ENCODE results near the gene PSMD13.

Gene PSMD13

GRCh38 chr11:289712-290620, 53.2 kb downstream of the PSMD13 start:
- no peak for DNase-seq

DNA sequence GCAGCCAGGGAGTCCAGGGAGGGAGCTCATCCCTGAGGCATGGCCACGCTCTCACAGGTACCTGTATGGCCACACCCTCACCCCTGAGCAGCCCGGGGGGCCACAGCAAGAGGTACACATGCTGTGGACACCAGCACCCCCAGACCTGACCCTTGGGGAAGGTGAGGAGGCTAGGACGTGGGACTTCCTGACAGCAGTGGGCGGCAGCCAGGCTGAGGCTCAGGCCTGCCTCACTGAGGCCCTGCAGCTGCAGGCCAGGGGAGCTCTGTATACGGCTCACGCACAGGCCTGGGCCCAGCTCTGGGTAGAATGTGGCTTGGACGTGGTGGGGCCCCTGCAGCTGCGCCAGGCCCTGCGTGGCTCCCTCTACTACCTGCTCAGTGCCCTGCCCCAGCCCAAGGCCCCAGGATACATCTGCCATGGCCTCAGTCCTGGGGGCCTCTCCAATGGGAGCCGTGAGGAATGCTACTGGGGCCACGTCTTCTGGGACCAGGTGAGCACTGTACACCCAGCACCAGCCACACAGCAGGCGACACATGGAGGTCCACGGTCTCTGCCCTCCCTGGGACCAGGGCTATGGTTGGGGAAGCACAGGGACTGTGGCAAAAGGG, 54.0 kb downstream of the PSMD13 start:
- no peak for DNase-seq

DNA sequence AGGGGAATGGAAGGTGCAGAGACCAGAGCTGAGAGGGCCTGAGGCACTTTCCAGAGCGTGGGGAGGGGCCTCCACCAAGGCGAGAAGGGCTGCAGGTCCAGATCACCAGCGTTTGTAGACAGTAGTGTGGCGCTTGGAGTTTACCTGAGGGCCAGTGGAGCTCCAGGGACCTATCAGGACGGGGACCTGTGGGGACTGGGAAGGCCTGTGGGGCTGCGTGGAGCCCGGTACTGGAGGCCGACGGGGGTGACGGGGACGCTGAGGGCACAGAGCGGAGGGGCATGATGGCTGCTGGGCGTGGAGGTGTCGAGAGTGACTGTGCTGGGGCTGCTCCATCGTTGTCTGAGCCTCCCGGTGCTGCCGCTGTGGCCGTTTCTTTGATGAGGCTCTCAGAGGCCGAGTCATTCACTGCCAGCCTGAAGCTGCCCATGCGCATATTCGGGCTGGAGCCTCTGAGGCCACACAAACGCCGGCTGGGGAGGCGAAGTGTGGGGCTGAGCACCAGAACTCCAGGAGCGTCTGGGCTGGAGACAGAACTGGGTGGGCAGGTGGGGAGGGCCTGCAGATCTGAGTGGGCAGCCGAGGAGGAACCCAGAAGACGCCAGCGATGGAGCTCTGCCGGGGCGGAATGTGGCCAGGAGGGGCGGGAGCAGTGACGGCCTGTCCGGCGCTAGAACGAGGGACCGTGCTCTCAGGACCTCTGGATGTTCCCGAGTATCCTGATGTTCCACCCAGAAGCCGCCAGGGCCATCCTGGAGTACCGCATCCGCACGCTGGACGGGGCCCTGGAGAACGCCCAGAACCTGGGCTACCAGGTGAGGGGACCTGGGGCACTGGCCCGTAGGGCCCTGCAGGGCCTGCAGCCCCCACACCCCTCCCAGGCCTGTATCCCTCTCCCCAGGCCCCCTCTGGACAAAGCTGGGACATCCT, 54.8 kb downstream of the PSMD13 start:
- DNase-seq: no peak

- no peak for DNase-seq
Observed at GRCh38 chr11:292211-293121, 55.7 kb downstream of the PSMD13 start.

- no peak for DNase-seq
Observed at GRCh38 chr11:293271-293851, 56.6 kb downstream of the PSMD13 start.

- DNase-seq: no peak
Observed at GRCh38 chr11:293852-294661, 57.3 kb downstream of the PSMD13 start.

GRCh38 chr11:294780-295179, 58.0 kb downstream of the PSMD13 start:
- DNase-seq: no peak

DNA sequence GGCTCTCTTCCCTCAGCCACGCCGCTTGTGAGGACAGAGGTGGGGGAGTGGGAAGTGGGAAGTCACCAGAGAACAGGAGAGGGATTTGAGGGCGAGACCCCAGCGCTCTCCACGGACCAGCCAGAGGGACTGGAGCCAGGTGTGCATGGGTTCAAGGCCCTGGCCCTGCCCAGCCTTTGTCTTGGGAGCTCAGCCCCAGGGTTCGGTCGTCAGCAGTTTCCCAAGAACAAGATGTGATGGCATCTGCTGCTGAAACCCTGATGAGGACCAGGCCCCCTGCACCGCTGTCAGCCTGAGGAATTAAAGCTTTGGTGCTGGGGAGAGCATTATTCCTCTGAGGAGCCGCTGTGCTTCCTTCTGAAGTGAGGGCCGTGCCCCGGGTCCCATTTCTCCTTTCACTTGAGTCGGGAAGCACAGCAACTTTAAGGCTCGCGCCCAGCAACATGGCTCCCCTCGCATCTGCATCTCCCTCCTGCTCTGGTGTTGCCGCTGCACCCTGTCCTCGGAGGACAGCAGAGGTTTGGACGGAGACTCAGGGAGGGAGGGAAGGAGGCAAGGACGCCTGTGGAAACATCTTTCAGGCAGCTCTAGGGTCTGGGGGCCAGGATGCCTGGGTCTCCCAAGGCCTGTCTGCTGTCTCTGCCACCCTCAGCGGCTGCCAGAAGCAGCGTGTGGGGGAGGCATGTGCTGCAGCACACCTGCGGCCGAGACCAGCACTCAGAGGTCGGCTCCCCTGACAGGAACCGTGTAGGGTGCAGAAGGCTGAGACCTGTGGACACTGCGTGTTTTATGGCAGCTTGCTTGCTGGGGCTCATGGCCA, 58.8 kb downstream of the PSMD13 start:
- DNase-seq: no peak

DNA sequence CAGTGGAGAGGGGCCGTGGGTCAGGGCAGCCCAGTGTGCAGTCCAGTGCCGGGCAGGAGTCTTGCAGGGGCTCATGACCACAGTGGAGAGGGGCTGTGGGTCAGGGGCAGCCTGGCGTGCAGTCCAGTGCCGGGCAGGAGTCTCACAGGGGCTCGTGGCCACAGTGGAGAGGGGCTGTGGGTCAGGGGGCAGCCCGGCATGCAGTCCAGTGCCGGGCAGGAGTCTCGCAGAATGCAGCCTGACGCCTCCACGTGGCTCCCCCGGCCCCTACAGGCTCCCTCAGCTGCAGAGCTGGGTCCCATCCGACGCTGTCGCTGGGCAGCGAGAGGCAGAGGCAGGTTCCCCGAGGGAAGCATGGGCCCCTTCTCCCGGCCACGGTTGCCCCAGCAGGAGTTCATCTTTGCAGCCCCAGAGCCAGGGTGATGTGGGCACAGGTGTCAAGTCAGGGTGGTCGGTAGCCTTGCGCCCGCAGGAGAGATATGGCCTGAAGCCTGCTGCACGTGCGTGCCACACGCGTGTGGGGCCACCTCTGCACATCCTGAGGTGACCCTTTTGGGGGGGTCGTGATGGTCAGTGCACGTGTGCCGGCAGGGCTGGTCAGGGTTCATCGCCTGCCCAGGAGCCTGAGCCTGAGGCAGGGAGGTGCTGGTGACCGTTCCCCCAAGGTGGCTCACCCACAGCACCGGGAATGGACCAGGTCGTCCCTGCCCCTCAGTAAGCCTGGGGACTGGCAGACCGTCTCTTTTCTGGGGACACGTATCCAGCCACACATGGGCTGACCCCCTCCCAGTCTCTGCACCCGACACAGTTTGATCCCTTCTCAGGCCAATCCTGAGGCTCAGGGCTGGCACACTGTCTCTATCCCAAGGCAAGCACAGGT, 59.6 kb downstream of the PSMD13 start:
- no peak for DNase-seq

DNA sequence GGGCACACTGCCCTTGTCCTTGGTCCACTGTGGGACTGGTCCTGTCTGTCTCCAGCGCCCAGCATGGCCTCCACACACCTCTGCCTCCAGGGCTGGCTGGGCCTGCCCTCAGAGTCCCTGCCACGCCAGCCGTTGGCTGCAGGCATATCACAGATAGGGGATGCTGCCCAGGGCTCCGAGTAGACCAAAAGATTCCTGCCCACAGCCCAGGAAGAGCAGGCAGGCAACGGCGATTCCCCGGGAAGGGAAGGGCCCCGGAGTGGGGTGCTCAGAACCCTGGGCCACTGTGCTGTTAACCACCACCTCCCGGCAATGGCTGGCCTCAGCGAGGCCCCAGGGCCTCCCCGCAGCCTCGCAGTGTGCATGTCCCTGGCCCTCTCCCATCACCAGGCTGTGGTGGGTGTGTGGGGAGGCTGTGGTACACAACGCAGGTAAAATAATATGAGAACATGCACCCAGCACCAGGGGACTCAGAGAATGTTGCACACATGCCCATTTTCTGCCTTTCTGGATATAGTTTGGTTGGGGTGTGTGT, 60.3 kb downstream of the PSMD13 start:
- no peak for DNase-seq

DNA sequence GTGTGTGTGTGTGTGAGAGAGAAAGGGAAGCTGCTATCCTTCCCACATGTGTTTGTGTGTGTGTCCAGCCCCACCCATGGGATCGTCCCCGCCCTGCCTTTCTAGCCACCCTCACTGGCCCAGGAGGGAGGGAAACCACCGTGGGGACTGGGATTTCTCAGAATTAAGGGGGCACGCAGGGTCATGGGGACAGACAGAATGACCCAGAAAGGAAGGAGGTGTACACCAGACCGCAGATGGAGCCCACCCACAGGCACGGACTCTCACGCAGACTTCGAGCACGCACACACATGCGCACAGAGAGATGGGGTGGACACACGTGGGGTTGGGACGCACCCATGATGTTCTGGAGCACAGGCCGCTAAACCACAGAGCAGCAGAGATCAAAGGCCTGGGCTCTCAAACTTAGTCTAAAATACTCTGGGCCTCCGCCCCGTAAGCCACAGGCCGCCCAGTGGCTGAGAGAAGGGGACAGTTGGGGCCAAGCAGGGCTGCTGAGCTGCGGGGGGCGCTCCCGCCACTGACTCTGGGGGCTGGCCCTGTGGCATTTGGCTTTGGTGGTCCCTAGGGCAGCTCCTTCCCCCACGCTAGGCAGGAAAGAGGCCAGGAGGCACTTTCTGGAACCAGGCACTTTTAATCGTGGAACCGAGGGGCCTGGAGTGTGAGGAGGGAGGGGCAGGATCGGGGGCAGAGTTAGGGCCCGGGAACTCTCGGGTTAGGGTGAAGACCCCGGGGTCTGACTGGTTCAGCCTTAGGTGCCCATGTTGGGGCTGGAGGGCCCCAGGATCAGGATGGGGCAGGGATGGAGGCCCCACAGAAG, 61.0 kb downstream of the PSMD13 start:
- DNase-seq: no peak

DNA sequence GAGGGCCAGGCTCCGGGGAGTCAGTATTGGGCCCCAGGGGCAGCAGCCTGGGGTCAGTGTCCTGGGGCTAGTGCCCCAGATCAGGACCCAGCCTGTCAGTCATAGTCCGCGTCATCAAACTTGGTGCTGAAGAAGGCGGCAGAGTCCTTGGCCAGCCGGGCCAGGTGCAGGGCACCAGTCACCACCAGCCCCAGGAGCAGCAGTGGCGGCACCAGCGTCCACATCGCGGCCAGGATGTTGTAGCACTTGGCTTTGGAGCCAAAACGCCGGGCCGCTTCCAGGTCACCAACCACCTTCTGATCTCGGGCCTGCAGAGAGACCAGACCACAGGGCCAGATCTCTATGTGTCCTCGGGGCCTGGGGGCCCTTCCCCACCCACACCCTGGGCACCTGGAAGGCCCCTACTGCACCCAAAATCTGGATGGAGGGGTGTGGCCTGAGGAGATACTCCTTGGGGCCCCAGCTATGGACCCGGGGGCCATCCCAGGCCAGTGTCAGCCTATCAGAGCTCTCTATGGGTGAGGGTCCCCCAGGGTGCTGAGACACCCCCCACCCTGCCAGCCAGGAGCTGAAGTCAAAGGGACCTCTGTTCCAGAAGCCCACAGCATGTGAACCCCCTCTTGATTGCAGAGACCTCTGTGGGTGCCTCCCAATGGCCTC, 61.8 kb downstream of the PSMD13 start:
- no peak for DNase-seq

- no peak for DNase-seq
Observed at GRCh38 chr11:299081-299891, 62.5 kb downstream of the PSMD13 start, which contains the start of gene IFITM5. Gene IFITM5, minus strand, starts transcription at chr11:299526. Its CDS starts 36 bp downstream, at chr11:299490.

- no peak for DNase-seq
Observed at GRCh38 chr11:299951-300735, 63.4 kb downstream of the PSMD13 start.

All from SHP77 (cell line).